ENCODE results near the gene TGM1. TPM values are rescaled to one million over a fixed set of nuclear protein-coding genes. Genes with fewer than 3 reads are reported as not detected.

The TGM1 gene
- total RNA-seq, 1 donor, result 4.2 TPM

- peaks cover 69% of the 10 kb centered on the region for H3K4me1 ChIP-seq (ENCODE audit: insufficient read depth, low read length)
- no peaks in the 10 kb centered on the region for H3K27me3 ChIP-seq (ENCODE audit: insufficient read depth, low read length)
- H3K9me3 ChIP-seq (ENCODE audit: low read depth, low read length), result no peaks in the 10 kb centered on the region
- no peak overlapping the region for H3K4me3 ChIP-seq (ENCODE audit: low read length)
These were observed 18.0 kb upstream of the TGM1 start for GRCh38 chr14:24280797-24281460.

DNA sequence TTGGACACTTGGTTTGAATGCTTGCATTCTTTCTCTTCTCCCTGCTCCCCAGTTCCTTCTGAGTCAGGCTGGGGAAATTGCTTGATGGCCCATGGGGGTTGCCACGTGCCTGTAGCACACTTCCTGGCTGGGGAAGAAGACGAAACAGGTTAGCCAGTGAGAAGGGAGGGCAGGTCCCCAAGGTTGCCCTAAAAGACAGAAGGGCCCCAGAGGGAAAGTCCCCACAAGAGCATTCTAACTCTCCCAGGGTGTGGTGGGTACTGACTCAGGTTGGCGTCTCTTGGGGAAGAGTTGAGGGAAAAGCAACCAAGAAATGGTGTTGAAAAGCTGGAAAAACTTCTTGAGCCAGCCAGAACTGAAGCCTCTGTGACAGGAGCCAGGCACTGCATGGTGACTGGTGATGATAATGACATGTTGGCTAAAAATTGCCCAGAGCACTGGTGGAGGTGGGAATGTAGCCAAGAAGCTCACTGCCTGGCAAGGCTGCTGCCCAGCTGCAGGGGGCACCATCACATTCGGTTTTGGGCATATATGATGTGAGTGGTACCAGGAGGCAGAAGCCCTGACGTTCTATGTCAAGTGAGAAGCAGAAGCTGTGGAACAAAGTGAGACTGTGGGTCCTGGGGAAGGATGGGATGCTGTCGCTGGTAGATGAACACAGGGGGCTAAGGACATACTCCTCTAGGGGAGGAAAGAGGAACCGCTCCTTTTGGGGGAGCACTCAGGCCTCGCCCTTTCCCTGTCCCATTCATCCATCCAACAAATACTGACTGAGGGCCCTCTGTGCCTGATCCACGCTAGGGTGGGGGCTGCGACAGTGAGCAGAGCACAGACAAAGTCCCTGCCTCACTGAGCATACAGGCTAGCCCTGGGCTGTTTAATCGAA, 16.6 kb upstream of the TGM1 start:
- H3K4me1 ChIP-seq (ENCODE audit: insufficient read depth, low read length), result peaks cover 82% of the 10 kb centered on the region
- no peaks in the 10 kb centered on the region for H3K27me3 ChIP-seq (ENCODE audit: insufficient read depth, low read length)
- no peaks in the 10 kb centered on the region for H3K9me3 ChIP-seq (ENCODE audit: low read depth, low read length)
- H3K4me3 ChIP-seq (ENCODE audit: low read length), result no peak overlapping the region

- Histone ChIP-seq H3K27me3 (ENCODE audit: insufficient read depth, low read length) (no peaks in the 10 kb centered on the region), H3K4me1 (ENCODE audit: insufficient read depth, low read length) (peaks cover 94% of the 10 kb centered on the region), H3K4me3 (ENCODE audit: low read length) (no peak overlapping the region), H3K9me3 (ENCODE audit: low read depth, low read length) (no peaks in the 10 kb centered on the region)
These were observed 15.4 kb upstream of the TGM1 start for GRCh38 chr14:24278424-24278823.

GRCh38 chr14:24277606-24278321, 14.8 kb upstream of the TGM1 start:
- no peaks in the 10 kb centered on the region for H3K9me3 ChIP-seq (ENCODE audit: low read depth, low read length)
- no peaks in the 10 kb centered on the region for H3K27me3 ChIP-seq (ENCODE audit: insufficient read depth, low read length)
- H3K4me1 ChIP-seq (ENCODE audit: insufficient read depth, low read length), result peaks cover 100% of the 10 kb centered on the region
- no peak overlapping the region for H3K4me3 ChIP-seq (ENCODE audit: low read length)

- Histone ChIP-seq H3K9me3 (ENCODE audit: low read depth, low read length) (no peaks in the 10 kb centered on the region), H3K27me3 (ENCODE audit: insufficient read depth, low read length) (no peaks in the 10 kb centered on the region), H3K4me1 (ENCODE audit: insufficient read depth, low read length) (peaks cover 100% of the 10 kb centered on the region), H3K4me3 (ENCODE audit: low read length) (no peak overlapping the region)
These were observed 14.1 kb upstream of the TGM1 start for GRCh38 chr14:24277071-24277470.

DNA sequence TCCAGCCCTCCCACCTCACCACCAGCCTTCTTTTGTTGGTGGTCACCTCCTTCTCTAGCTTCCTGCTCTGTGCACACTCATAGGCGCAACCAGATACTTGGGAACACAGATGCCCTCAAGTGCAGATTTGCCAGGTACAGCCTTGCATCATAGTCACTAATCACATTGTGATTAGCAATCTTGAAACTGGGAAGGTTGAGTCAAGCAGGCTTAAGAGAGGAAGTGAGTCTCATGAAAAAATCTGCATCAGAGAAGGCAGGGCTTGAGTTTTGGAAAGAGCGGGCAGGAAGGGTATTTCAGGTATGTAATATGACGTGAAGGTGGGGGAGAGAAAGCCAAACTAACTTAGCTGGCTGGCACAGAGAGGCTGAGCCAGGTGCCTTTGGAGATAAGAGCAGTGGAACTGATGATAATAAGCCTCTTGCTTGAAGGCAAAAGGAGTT, 11.1 kb upstream of the TGM1 start:
- Histone ChIP-seq H3K4me1 (ENCODE audit: insufficient read depth, low read length) (peaks cover 82% of the 10 kb centered on the region), H3K4me3 (ENCODE audit: low read length) (no peak overlapping the region)

GRCh38 chr14:24273422-24273998, 10.5 kb upstream of the TGM1 start:
- peaks cover 76% of the 10 kb centered on the region for H3K4me1 ChIP-seq (ENCODE audit: insufficient read depth, low read length)
- H3K27me3 ChIP-seq (ENCODE audit: insufficient read depth, low read length), result no peaks in the 10 kb centered on the region
- no peak overlapping the region for H3K4me3 ChIP-seq (ENCODE audit: low read length)
- H3K9me3 ChIP-seq (ENCODE audit: low read depth, low read length), result no peaks in the 10 kb centered on the region

More for the DNA sequence above, 11.1 kb upstream of the TGM1 start:
- Histone ChIP-seq H3K27me3 (ENCODE audit: insufficient read depth, low read length) (no peaks in the 10 kb centered on the region), H3K9me3 (ENCODE audit: low read depth, low read length) (no peaks in the 10 kb centered on the region)

- Histone ChIP-seq H3K4me3 (ENCODE audit: low read length) (no peak overlapping the region), H3K9me3 (ENCODE audit: low read depth, low read length) (no peaks in the 10 kb centered on the region), H3K4me1 (ENCODE audit: insufficient read depth, low read length) (peaks cover 66% of the 10 kb centered on the region), H3K27me3 (ENCODE audit: insufficient read depth, low read length) (no peaks in the 10 kb centered on the region)
These were observed 9.5 kb upstream of the TGM1 start for GRCh38 chr14:24272467-24272866.

- peaks cover 60% of the 10 kb centered on the region for H3K4me1 ChIP-seq (ENCODE audit: insufficient read depth, low read length)
- no peaks in the 10 kb centered on the region for H3K9me3 ChIP-seq (ENCODE audit: low read depth, low read length)
- peak overlapping the region; percentile 92 for H3K4me3 ChIP-seq (ENCODE audit: low read length)
- H3K27me3 ChIP-seq (ENCODE audit: insufficient read depth, low read length), result no peaks in the 10 kb centered on the region
These were observed 8.9 kb upstream of the TGM1 start for GRCh38 chr14:24271834-24272263.

DNA sequence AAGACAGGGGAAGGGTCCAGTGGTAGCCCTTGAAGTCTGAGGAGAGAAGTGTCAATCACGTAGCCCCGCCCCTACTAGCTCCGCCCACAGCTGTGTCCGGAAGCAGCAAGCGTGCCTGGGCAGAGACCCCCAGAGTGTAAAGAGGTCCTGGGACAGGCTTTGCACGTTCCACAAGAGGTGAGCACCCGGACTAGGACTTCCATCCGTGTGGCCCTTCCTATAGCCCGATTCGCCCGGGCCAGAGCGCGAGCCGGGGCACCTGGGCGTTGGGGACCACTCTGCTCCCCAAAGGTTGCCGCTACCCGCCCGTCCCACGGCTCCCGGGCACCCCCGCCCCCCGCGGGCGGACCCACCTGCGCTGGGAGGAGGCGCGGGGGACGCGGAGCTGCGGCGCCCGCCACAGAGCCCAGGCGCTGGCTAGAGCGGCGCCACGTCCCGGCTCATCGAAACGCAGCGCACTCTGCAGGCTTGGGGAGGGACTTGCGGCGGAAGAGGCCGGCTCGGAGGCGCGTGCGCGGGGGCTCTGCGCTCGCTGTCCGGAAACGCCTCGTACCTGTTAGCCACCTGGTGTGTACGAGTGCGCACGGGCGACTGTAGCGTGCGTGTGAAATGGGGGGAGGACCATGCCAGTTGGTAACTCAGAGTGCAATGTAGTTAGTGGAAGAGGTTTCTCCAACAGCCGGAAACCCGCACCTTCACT, 8.3 kb upstream of the TGM1 start, which contains the start of gene RABGGTA:
Gene RABGGTA, minus strand, starts transcription at position 464 of the 700 bp plus-strand sequence. CDS start 482 bp downstream, outside the sequence.
- H3K9me3 ChIP-seq (ENCODE audit: low read depth, low read length), result no peaks in the 10 kb centered on the region
- peak within 1 kb of the TSS; percentile 92 for H3K4me3 ChIP-seq (ENCODE audit: low read length)
- no peaks in the 10 kb centered on the region for H3K27me3 ChIP-seq (ENCODE audit: insufficient read depth, low read length)
- peaks cover 54% of the 10 kb centered on the region for H3K4me1 ChIP-seq (ENCODE audit: insufficient read depth, low read length)

DNA sequence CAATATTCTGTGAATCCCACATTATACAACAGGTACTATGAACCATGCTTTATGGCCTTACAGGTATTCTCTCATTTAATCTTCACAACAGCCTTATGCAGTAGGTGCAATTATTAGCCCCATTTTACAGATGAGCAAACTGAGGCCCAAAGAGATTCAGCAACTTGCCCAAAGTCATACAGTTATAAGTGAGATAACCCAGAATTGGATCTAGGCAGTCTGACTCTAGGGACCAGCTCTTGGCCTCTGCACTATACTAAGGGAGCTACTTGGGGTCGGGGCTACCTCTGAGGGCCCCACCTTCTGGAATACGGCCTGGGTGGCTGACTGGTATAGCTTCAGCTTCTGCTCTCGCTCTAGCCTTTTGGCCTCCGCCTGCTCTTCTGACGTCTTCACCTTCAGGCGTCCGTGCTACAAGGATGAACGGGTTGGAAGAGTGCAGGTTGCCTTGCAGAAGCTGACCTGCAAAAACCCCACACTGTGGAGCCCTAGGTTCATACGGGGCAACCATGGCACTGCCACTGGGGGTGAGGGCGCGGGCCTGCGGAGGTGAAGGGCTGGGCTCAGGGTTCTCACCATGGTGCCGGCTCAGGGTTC, 7.7 kb upstream of the TGM1 start:
- Histone ChIP-seq H3K9me3 (ENCODE audit: low read depth, low read length) (no peaks in the 10 kb centered on the region), H3K4me3 (ENCODE audit: low read length) (peak overlapping the region; percentile 92), H3K4me1 (ENCODE audit: insufficient read depth, low read length) (peaks cover 48% of the 10 kb centered on the region), H3K27me3 (ENCODE audit: insufficient read depth, low read length) (no peaks in the 10 kb centered on the region)

DNA sequence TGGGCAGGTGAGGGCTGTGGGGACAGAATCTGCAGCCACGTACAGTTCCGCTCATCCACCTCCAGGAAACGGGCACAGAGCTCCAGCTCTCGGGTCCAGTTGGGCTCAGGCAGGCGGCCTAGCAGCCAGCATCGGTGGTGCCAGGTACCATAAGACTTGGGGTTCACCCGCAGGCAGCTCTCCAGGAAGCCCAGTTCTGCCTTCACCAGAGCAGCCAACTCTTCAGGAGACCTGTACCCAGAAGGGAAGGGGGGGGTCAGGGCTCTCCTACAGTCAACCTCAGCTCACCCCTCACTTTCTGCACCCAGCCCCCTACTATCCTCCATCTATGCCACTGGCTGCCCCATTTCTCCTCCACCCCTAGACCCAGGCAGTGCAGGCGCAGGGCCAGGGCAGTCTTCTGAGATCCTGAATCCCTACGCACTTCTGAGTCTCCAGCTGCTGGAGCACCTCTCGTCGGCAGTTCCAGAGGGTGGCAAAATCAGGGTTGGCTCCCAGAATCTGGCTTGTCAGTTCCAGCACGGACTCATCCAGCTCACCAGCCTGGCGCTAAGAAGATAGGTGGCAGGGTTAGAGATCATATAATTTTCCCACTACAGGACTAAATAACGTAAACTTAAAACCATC, 7.0 kb upstream of the TGM1 start:
- no peaks in the 10 kb centered on the region for H3K27me3 ChIP-seq (ENCODE audit: insufficient read depth, low read length)
- no peaks in the 10 kb centered on the region for H3K9me3 ChIP-seq (ENCODE audit: low read depth, low read length)
- no peak overlapping the region for H3K4me3 ChIP-seq (ENCODE audit: low read length)
- peaks cover 41% of the 10 kb centered on the region for H3K4me1 ChIP-seq (ENCODE audit: insufficient read depth, low read length)

- H3K4me1 ChIP-seq (ENCODE audit: insufficient read depth, low read length), result peaks cover 35% of the 10 kb centered on the region
These were observed 6.4 kb upstream of the TGM1 start for GRCh38 chr14:24269368-24269767.

More at GRCh38 chr14:24269368-24269767, 6.4 kb upstream of the TGM1 start:
- H3K27me3 ChIP-seq (ENCODE audit: insufficient read depth, low read length), result no peaks in the 10 kb centered on the region
- H3K9me3 ChIP-seq (ENCODE audit: low read depth, low read length), result no peaks in the 10 kb centered on the region
- H3K4me3 ChIP-seq (ENCODE audit: low read length), result no peak overlapping the region

All from mononuclear cell (primary cell).